ENCODE data around the gene FBRSL1.
"Not testable (repeated sequence)": the region's sequence is repeated elsewhere in the genome, so short reads cannot be mapped to it uniquely, and the experiment has no call there.

The FBRSL1 gene

DNA sequence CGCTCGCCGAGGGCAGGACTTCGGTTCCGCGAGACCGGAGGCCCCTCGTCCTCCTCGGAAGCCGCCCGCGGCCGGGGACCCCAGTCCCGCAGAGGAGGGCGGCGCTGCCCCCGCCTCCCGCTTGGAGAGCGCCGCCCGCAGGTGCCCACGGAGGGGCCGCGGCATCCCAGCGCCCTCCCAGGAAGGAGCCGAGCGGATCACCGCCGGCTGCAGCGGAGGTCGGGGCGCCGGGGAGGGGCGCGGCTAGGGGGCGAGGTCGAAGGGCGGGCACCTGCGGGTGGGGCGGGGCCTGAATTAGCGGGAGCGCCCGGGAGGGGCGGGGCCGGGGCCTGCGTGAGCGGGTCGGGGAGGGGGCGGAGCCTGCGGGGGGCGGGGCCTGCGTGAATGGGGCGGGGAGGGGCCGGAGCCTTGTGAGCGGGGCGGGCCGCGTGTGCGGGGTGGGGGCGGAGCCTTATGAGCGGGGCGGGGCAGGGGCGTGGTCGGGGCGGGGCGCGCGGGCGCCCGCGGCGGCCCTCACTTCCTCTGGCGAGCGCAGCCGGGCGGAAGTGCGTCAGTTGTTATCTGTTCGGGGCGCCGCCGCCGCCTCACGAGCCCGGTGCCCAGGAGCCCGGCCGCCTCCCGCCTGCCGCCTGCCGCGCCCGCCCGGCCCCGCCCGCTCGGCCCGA, at the start of gene FBRSL1:
Gene FBRSL1 (plus strand): TSS at position 550 of the 665 bp plus-strand sequence.
- DNase-seq: peak; percentile 92

DNA sequence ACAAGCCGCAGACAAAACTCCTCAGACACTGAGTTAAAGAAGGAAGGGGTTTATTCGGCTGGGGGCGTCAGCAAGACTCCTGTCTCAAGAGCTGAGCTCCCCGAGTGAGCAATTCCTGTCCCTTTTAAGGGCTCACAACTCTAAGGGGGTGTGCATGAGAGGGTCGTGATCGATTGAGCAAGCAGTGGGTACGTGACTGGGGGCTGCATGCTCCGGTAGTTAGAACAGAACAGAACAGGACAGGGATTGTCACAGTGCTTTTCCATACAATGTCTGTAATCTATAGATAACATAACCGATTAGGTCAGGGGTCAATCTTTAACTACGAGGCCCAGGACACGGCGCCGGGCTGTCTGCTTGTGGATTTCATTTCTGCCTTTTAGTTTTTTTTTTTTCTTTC, 49.5 kb upstream of the FBRSL1 start:
- DNase-seq: not testable (repeated sequence)

DNA sequence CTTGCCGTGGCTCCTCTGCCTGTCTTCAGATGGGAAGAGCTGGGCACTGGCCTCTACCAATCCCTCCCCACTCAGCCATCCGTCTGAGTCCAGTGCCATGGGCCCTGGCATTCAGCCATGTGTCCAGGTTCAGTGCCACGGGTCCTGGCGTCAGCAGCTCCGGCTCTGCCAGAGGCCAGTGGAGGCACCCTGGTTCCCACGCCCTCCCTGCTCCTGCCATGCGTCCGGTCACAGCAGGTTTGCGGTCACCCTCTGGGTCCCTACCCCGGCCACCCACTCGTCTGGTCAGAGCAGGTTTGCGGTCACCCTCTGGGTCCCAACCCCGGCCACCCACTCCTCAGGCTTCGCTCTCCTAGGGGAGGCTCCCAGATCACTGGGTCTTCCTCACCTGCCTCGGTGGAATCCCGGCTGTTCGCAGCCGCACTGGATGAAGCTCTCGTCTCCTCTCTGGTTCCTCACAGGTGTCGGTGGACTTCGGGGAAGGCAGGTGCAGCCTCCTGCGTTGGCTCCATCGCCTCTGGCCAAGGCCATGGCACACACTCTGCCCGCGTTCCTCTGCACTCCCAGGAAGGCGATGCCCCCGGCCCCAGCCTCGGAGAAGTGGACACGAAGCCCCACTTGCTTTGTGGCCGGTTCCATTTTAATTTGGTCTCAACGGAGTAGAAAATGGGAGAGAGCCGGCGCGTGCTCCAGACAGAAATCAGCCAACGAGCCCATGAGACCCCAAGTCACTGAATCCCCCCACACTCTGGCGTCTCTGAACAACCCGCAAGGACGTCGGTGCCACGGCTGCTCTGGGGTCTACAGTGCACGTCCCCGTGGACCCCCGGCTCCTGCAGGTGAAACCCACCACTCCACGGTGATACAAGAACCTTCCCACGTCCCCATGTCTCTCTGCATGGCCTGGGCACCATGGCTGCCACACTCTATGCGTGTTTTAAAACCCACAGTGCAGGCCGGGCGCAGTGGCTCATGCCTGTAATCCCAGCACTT, 47.8 kb upstream of the FBRSL1 start:
- no peak for DNase-seq

DNA sequence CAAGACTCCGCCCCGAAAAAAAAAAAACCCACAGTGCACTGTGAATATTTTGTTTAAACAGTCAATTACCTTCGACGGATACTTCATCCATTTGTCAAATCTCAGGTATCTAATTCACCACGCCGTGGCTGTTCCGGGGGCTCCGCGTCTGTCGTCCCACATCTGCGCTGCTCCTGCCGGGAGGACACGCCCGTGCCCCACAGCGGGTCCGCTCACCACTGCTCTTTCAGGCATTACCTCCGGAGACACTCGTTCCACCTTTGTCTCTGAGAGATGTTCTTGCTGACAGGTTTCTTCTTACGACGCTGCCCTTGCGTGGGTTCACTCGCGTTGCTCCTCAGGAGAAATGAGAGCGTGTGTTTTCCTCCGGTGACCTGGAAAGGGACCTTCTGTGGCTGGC, 46.9 kb upstream of the FBRSL1 start:
- no peak for DNase-seq

DNA sequence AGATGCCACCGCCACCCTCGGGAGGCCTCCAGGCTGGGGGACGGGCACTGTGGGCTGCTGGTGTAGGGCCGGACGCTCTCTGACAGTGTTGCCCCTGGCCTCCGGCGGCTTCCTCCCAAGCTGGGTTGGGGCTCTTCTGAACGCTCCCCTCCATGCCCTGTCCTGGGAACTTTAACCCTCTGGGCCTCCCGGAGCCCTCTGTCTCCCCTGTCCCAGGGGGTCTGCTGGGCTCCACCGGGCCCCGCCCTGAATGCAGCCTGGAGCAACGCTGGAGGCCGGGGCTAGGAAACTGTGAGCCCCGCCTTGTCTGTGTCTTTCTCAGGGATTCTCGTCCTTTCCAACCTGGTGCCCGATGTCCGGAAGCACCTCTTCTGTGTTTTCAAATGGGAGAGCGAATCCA, 45.7 kb upstream of the FBRSL1 start:
- DNase-seq: no peak

DNA sequence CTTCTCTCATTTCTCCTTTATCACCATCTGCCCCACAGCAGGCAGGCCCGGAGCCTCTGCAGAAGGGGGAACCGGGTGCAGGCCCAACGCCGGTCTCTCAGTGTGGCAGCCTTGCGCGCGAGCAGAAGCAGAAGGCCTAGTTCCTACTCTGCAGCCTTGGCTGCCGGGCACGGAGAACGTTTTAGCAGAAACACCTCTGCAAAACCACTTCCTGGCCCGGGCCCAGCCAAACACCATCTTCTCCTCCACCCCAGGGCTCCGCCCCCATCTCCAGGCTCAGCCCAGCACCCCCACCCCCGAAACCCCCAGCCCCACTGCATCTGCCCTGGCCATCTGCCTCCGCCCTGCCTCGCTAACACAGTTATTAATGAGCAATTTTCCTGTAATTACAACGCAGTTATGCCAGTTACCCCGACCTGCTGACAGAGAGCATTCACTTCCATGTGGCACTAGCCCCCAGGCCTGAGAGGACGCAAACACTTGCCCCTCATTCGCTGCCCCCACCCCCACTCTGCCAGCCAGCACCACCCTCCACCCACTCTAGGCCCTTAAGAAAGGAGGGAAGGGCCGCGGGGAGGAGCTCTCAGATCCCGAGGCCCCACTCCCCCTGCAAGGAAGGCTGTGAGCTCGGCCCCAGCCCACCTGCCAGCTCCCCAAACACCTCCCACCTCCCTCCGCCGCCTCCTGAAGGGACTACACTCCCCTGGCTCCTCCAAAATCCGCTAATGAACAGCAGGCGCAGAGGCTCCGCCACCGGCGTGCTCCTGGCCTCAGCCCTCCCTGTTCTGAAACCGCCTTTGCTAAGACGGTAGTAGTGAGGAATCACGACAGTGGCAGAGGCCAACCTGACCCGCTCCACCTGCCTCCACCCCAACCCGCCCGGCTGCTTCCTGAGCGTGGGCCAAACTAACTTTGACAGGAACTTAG, 44.7 kb upstream of the FBRSL1 start:
- DNase-seq: peak; percentile 90

DNA sequence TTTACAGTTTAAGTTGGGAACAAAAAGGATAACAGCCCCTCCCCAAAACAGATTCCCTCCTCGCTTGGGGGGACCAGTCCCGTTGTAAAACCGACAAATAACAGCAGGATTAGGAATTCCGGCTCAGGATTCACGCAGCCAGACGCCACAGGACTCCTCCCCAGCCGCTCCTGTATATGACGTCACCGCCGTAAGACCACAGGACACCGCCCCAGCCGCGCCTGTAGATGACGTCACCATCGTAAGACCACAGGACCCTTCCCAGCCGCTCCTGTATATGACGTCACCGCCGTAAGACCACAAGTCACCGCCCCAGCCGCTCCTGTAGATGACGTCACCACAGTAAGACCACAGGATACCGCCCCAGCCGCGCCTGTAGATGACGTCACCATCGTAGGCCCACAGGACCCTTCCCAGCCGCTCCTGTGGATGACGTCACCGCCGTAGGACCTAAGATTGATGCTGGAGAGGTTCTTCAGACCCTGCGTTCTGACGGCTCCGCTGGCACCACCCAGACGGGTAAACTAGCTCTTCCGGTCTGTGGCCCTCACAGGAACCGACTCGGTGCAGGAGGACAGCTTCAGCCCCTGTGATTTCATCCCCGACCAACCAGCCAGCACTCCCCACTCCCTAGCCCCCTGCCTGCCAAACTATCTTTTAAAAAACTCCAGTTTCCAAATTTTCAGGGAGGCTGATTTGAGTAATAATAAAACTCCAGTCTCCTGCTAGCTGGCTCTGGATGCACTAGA, 43.9 kb upstream of the FBRSL1 start:
- peak; percentile 87 for DNase-seq

DNA sequence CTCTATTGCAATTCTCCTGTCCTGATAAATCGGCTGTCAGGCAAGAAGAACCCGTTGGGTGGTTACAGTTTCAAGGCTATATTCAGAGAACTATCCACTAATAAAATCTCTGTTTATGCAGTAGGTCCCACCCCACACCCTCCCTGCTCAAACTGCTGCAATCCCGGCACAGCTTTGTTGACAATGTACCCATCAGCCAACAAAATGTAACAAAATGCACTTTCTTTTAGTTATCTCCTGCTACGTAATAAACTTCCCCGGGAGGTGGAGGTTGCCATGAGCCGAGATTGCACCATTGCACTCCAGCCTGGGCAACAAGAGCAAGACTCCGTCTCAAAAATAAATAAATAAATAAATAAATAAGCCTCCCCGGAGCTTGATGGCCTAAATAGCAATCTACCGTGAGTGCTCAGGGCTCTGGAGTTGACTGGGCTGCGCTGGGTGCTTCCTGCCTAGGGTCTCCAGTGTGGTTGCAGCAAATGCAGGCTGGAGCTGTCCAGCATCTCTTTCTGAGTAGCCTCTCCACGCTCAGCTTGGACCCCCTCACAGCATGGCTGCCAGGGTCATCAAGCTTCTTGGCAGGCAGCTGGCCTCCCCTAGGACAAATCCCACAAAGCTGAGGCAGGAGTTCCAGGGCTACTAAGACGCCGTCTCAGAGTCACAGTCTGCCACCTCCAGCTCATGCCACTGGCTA, 43.2 kb upstream of the FBRSL1 start:
- DNase-seq: no peak

DNA sequence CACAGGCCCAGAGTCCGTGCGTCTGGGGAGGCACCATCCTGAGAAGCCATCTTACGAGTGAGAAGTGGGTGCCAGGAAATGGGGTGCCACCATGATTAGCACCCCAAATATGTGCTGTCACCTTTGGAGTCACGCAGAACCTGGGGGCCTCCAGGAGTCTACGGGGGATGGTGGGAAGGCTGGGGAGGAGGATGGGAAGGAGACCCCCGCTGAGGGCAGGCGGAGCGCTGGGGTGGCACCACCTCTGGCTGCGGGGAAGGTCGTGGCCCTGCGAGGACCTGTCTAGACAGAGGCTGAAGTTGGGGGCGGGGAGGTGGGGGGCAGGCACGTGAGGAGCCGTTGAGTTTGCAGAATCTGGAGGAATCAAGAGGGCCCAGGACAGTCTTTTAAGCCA, 42.6 kb upstream of the FBRSL1 start:
- DNase-seq: no peak

DNA sequence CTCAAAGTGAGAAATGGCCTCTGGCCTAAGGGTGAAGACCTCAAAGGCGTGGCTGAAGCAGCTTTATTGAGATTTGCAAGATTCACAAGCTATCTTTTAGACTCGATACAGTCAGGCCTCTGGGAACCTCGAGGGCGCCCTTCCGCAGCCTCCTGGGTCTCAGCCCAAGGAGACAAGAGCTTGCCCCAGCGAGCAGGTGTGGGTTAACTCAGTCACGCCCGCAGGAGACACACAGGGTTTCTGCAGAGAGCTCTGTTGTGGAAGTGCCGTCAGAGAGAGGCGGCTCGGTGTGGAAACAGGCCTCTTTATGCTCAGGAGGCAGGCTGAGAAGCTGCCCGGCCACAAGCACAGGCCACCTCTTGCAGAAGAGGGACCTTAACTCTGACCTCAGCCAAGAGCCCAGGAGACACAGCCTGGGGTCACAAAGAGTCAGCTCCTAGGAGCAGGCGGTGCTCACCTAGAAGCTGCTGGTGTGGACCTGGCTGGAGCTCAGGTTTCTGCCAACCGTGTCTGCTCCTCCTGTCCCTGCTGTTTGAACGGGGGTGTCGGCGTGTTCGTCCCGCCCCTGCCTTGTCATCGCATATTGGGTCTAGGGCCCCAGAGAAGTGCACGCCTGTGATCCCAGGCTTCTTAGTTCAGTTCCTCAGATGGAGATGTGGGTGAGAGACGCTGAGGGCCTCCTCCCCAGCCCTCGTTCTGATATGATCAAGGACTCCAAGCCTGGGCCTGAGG, 42.1 kb upstream of the FBRSL1 start:
- no peak for DNase-seq

DNA sequence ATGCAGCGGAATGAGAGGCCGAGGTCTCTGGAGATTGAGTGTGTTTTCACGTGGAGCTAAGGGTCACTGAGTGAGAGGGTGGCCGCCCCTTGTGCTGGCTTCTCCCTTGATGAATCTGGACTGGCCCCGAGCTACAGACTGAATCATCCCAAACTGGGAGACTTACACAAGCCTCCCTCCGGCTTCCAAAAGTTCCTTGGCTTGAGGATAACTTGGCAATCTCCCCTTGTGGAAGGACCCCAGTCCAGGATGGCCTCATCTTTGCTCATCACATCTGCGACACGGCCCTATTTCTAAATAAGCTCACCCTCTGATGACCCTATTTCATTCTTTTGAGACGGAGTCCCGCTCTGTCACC, 41.5 kb upstream of the FBRSL1 start:
- no peak for DNase-seq

DNA sequence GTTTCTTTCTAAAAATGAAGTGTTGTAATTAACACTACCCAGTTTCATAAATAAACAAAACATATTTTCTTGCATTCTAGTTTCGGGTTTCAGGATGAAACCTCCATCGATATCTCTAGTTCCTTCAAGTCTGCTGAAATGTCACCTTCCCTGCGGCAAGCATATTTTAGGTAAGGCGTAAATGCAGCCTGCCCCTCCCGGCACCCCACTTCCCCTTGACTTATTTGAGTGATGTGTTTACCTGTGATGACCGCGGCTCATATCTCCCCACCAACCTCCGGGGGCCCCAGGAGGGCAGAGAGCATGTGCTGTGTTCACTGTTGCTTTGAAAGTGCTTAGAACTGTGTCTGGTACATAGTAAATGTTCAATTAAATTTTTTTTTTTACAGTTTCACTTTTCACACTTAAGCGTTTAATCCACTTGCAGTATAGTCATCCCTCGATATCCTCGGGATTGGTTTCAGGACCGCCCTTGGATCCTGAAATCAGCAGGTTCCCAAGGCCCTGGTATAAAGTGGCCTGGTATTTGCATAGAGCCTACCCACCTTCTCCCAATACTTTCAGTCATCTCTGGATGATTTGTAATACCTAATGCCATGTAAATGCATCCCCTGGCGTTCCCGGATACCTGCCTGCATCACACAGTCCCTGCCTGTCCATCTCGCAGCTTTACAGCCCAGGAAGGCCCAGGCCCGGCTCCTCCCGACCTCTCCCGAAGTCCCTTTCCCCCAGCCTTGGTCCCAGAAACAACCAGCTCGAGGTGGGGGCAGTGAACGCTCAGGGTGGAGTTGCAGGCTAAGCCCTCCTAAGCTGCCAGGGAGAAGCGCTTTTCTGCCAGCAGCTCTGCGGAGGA, 40.2 kb upstream of the FBRSL1 start:
- DNase-seq: peak; percentile 25

DNA sequence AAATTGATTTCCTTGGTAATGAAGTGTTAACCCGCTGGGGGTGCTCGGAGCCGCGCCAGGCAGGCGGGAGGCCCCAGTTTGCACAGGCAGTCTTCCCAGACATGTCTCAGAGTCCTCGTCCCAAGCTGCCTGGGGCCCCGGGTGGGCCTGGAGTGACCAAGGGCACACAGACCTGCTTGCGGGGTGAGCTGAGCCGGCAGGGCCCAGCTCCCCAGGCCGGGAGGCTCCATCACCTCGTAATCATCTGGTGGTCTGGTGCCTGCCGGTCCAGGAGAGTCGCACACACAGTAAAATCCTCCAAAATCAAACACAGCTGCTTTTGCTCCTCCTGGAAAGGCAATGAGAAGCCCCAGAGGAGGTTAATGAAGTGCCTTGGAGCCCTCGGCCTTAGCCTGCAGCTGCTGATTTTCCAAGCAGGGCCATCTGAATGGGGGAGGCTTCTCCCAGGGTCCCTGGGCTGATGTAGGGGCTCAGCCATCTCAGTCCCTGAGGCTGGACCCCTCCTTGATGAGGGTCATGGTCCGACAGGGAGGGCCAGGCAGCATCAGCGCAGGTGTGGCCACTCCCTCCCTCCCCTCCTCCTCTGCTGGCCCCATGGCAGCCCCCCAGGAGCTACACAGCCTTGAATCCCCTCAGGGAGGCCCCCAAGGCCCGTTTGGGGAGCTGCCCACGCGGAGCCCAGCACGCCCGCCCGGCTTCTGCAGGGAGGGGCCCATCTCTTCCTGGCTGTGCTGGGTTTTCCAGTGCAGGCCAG, 39.4 kb upstream of the FBRSL1 start:
- no peak for DNase-seq

DNA sequence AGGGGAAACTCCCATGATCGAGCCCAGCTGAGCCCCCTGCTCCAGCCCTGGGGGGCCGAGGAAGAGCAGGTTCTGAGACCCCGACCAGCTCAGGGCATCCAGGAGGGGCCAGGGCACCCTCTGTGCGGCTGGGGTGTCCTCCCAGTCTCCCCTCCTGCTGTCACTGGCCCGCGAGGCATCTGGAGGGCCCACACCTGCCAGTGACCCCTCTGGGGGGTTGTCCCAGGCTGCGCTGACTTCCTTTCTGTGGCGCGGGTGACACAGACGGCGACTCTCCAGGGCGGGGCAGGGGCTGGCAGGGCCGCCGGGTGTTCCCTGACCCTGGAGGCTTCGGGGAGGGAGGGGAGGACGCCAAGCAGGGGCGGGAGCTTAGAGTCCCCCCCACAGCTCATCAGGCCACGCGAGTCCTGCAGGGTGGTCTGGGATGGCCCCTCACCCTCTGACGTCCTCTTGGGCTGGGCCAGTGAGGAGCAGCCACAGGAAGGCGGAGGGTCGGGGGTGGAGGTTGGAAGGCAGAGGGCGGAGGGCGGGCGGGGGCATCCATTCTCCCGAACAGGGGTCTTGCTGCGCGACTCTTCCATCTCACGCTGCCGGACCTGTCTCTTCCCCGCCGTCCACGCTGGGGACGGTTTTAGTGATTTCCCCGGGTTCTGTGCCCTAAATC, 38.6 kb upstream of the FBRSL1 start:
- DNase-seq: no peak

DNA sequence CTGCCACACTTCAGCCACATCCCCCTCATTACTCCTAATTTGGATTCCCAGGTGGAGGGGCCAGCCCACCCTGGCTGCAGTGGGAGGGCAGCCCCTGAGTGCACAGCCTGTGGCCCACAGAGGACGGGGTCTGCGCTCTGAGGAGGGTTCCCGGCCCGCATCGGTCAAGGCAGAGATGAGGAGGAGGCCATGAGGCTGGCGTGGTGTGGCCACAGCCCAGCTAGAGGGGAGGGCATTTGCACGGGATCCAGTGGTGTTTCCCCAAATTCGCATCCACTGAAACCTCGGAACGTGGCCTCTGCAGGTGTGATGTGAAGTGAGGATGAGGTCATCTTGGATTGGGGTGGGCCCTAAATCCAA, 38.1 kb upstream of the FBRSL1 start:
- DNase-seq: no peak

DNA sequence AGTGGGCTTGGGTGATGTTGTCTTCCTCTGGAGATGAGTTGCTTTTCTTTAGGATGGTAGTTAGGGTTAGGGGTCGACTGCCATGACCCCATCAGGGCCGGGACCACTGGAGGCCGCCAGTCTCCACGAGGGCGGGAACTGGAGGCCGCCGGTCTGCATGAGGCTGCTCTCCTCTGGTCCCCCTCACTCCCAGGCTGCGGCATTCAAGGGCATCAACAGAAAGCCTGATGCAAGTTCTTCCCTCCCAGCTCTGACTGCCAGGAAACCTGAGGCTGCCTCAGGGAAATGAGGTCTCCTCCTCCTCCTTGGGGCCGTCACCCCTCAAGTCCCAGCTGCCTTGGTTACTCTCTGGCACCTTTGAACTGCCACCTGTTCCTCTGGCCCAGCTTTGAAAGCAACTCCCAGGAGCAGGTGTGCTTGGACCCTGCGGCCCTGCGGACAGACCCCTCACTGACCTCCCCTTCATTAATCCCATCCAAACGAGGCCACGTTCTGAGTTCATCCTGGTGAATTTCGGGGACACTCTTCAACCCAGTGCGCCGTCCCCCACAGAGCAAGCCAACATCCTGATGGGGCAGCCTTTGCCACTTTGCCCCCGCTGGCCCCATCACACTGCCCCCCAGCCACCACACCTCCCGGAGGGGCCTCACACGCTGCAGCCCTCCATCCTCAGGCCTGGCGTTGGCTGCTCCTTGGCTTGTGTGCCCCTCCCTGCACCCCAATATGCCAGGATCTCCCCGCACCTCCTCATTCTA, 37.2 kb upstream of the FBRSL1 start:
- no peak for DNase-seq

DNA sequence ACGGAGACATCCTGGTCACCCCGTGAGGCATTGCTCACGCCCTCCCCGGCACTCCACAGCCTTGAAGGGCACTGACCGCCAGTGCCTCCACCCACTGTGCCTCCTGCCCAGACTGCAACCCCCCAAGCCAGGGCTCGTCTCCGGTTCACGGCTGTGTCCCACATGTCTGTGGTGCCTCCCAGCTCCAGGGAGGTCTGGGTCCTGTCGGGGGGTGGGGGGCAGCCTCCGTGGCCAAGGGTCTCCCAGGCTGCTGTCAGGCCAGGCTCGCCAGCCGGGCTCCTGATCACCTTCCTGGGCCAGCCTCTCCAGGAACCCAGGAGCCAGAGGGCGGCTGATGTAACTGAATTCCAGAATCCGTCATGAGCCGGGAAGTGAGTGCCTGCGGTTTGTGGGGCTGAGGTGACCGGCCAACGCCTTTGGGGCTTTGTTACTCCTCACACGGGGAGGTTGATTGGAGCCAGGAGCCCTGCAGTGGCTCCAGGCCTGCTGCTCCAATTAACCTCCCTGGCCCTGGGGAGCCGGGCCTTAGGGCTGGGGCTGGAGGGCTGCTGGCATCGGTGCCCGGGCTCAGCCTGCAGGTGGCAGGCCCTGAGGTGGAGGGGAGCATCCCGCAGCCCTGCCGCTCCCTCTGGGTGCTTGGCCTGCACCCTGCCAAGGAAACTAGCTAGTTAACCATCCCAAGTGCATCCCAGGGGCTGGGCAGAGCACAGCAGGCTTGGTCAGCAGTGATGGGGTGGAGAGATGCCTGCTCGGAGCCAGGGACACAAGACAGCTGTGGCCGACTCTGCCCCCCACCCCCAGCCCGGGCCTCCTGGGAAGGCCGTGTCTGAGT, 36.4 kb upstream of the FBRSL1 start:
- DNase-seq: no peak

Data from activated CD4-positive, alpha-beta T cell treated with anti-CD3 and anti-CD28 coated beads, Interleukin-2, amount 50 U/mL, for 16 hours (primary cell).